IPS DF 6.9 (cell line): ENCODE results near the gene SSR4.
A peak's percentile ranks its signal among the peaks of the same experiment; 100 is the strongest.
"Not testable (repeated sequence)": the region's sequence is repeated elsewhere in the genome, so short reads cannot be mapped to it uniquely, and the experiment has no call there.

ENCODE experiments used
- DNase-seq: peaks from one replicate; pipeline ENCODE4 v3.0.0-alpha.2; 2013; ENCODE audit warnings: low read depth, low spot score
- H3K27ac ChIP-seq: one replicate; pipeline ENCODE4 v1.5.1; 2013; ENCODE audit warnings: low read length, control low read depth
- H3K27me3 ChIP-seq: 2 replicates; pipeline ENCODE4 v1.6.1; 2013; ENCODE audit warnings: mild to moderate bottlenecking, low read length; ENCODE audit not compliant: control insufficient read depth, insufficient read depth
- H3K36me3 ChIP-seq: 2 replicates; pipeline ENCODE4 v1.6.1; 2013; ENCODE audit warnings: low read length; ENCODE audit not compliant: control insufficient read depth, insufficient read depth
- H3K4me1 ChIP-seq: 2 replicates; pipeline ENCODE4 v1.6.1; 2013; ENCODE audit warnings: low read length; ENCODE audit not compliant: control insufficient read depth, insufficient read depth
- H3K4me3 ChIP-seq: 2 replicates; pipeline ENCODE4 v1.5.1; 2013; ENCODE audit warnings: mild to moderate bottlenecking, low read length
- H3K9me3 ChIP-seq: 2 replicates; pipeline ENCODE4 v1.6.1; 2013; ENCODE audit warnings: low read length, inconsistent platforms; ENCODE audit not compliant: control insufficient read depth, insufficient read depth
- WGBS: extraction: QIAGEN DNeasy Blood & Tissue Kit; methylation state at CpG from one replicate; pipeline ENCODE4 v1.1.7; 2013; ENCODE audit warnings: mixed read lengths, missing lambda C conversion rate; ENCODE audit not compliant: insufficient read length, insufficient coverage; 5-methylcytosine and 5-hydroxymethylcytosine counted together

SSR4 gene

GRCh38 chrX:153794018-153794896 is at the start of gene SSR4, which contains the start of gene IDH3G:
TSS of gene SSR4 (plus strand) at chrX:153794668. CDS start at chrX:153794688, 20 bp downstream.
TSS of gene IDH3G (minus strand) at chrX:153794375. CDS start at chrX:153794326, 49 bp downstream.
- Histone ChIP-seq H3K4me3 (peak within 1 kb of the TSS; percentile 57; the same call in 1 of the 2 replicates), H3K9me3 (no peaks in the 10 kb centered on the region), H3K36me3 (peaks cover 11% of the 10 kb centered on the region), H3K27ac (no peak within 1 kb of the TSS), H3K27me3 (no peaks in the 10 kb centered on the region), H3K4me1 (0 out of 2 replicates have a peak, but pooled peaks cover 2% of the 10 kb centered on the region)
- WGBS = no CpG with 5 or more reads among the region's 92 CpGs
- peak; percentile 67 for DNase-seq

- not testable (repeated sequence) for H3K36me3 ChIP-seq, H3K27ac ChIP-seq, H3K4me3 ChIP-seq, H3K27me3 ChIP-seq, DNase-seq, H3K4me1 ChIP-seq, H3K9me3 ChIP-seq
- WGBS = no CpG with 5 or more reads among the region's 12 CpGs
Measured at GRCh38 chrX:153745067-153745433, 49.4 kb upstream of the SSR4 start.

GRCh38 chrX:153746359-153746758 is 48.1 kb upstream of the SSR4 start:
- H3K9me3 ChIP-seq = no peaks in the 10 kb centered on the region
- no peak overlapping the region for H3K4me3 ChIP-seq
- DNase-seq = no peak
- H3K27me3 ChIP-seq = no peaks in the 10 kb centered on the region
- 100% methylated on average over 2 of the region's 3 CpGs for WGBS
- peaks cover 5% of the 10 kb centered on the region for H3K4me1 ChIP-seq
- H3K36me3 ChIP-seq = no peaks in the 10 kb centered on the region
- no peak overlapping the region for H3K27ac ChIP-seq

GRCh38 chrX:153746991-153747390 is 47.5 kb upstream of the SSR4 start:
- not testable (repeated sequence) for H3K27me3 ChIP-seq, H3K4me1 ChIP-seq, DNase-seq, H3K36me3 ChIP-seq, H3K9me3 ChIP-seq, H3K27ac ChIP-seq, H3K4me3 ChIP-seq
- no CpG with 5 or more reads among the region's 6 CpGs for WGBS

- not testable (repeated sequence) for DNase-seq, H3K36me3 ChIP-seq, H3K9me3 ChIP-seq, H3K27ac ChIP-seq, H3K4me3 ChIP-seq, H3K27me3 ChIP-seq, H3K4me1 ChIP-seq
- no CpG with 5 or more reads among the region's 7 CpGs for WGBS
Measured at GRCh38 chrX:153749017-153749416, 45.5 kb upstream of the SSR4 start.

- Histone ChIP-seq H3K4me1 (no peaks in the 10 kb centered on the region), H3K27ac (no peak overlapping the region), H3K36me3 (no peaks in the 10 kb centered on the region), H3K4me3 (no peak overlapping the region), H3K27me3 (no peaks in the 10 kb centered on the region), H3K9me3 (no peaks in the 10 kb centered on the region)
- no peak for DNase-seq
- WGBS = no CpG with 5 or more reads among the region's 12 CpGs
Measured at GRCh38 chrX:153750127-153750774, 44.2 kb upstream of the SSR4 start.

- Histone ChIP-seq H3K36me3 (no peaks in the 10 kb centered on the region), H3K9me3 (no peaks in the 10 kb centered on the region), H3K4me1 (no peaks in the 10 kb centered on the region), H3K27me3 (no peaks in the 10 kb centered on the region), H3K27ac (no peak overlapping the region), H3K4me3 (no peak overlapping the region)
- DNase-seq = no peak
- WGBS = no CpG with 5 or more reads among the region's 1 CpG
Measured at GRCh38 chrX:153755136-153755535, 39.3 kb upstream of the SSR4 start.

GRCh38 chrX:153761863-153762262 is 32.6 kb upstream of the SSR4 start:
- no peak overlapping the region for H3K4me3 ChIP-seq
- no peaks in the 10 kb centered on the region for H3K9me3 ChIP-seq
- DNase-seq = no peak
- H3K4me1 ChIP-seq = no peaks in the 10 kb centered on the region; the same call in 1 of the 2 replicates
- H3K27me3 ChIP-seq = no peaks in the 10 kb centered on the region
- no CpG with 5 or more reads among the region's 15 CpGs for WGBS
- no peak overlapping the region for H3K27ac ChIP-seq
- no peaks in the 10 kb centered on the region for H3K36me3 ChIP-seq

GRCh38 chrX:153762626-153763173 is 31.8 kb upstream of the SSR4 start:
- no peaks in the 10 kb centered on the region; the same call in 1 of the 2 replicates for H3K4me1 ChIP-seq
- no peak for DNase-seq
- H3K27ac ChIP-seq = no peak overlapping the region
- no CpG with 5 or more reads among the region's 14 CpGs for WGBS
- H3K27me3 ChIP-seq = no peaks in the 10 kb centered on the region
- no peak overlapping the region for H3K4me3 ChIP-seq
- no peaks in the 10 kb centered on the region for H3K36me3 ChIP-seq
- no peaks in the 10 kb centered on the region for H3K9me3 ChIP-seq

GRCh38 chrX:153763298-153763932 is 31.1 kb upstream of the SSR4 start:
- no peak for DNase-seq
- Histone ChIP-seq H3K36me3 (no peaks in the 10 kb centered on the region), H3K27ac (no peak overlapping the region), H3K4me3 (no peak overlapping the region), H3K27me3 (no peaks in the 10 kb centered on the region), H3K9me3 (no peaks in the 10 kb centered on the region), H3K4me1 (no peaks in the 10 kb centered on the region; the same call in 1 of the 2 replicates)
- WGBS = no CpG with 5 or more reads among the region's 18 CpGs
